Fibroblast of lung (primary cell): ENCODE measurements around the gene SEC14L1.

Source experiments
- CTCF ChIP-seq, 2 donors: IDR thresholded peaks in 1 of 2; conservative IDR thresholded peaks in 1 of 2; 1 replicate in 1 of 2; 2 replicates in 1 of 2; pipeline ENCODE4 v1.5.1; 2011 to 2012; ENCODE audit warnings: low read length in 2 of 2, control low read depth in 1 of 2, inconsistent platforms in 1 of 2, low read depth in 1 of 2, mild to moderate bottlenecking in 1 of 2
- EZH2 ChIP-seq: IDR thresholded peaks from 2 replicates; pipeline ENCODE4 v1.5.1; 2012; ENCODE audit warnings: low read length, control low read depth, mild to moderate bottlenecking; ENCODE audit errors: missing control alignments

GRCh38 chr17:77137111-77137510 lies 3.7 kb upstream of the SEC14L1 start:
- TF ChIP-seq EZH2 (no peak), CTCF (conservative IDR thresholded peaks at IDR 0.05 in 1 of 2, IDR thresholded peaks at IDR 0.05 in 1 of 2; ENCODE audit: low read depth in 1 of 2, low read length in 2 of 2) (no peak)
